ENCODE results near the gene CERKL. TPM values are rescaled to one million over a fixed set of nuclear protein-coding genes. Genes with fewer than 3 reads are reported as not detected.

CERKL gene
- total and polyA plus RNA-seq, 2 of the 13 experiments (the other 11 are each of a cell fraction or from before 2014, with no cell fraction given) = not detected

DNA sequence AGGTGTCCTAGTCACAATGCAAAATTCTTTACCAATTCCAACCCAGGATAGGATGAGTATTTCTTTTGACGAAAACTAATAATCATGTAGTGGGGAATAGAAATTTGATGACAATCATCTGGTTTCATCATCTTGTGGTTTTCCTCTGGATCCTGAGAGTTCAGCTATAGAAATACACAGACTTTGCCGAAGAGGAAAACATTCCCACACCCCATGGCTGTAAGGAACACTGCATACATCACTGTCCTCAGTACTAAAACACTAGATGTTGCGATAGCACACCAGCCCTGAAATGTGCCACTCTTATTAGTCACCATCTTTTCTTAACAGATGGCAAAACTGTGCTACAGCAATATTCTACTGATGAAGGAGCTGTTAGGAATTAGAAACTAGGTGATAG, 29.4 kb downstream of the CERKL start (continued):
- TF ChIP-seq, protein P1, sequence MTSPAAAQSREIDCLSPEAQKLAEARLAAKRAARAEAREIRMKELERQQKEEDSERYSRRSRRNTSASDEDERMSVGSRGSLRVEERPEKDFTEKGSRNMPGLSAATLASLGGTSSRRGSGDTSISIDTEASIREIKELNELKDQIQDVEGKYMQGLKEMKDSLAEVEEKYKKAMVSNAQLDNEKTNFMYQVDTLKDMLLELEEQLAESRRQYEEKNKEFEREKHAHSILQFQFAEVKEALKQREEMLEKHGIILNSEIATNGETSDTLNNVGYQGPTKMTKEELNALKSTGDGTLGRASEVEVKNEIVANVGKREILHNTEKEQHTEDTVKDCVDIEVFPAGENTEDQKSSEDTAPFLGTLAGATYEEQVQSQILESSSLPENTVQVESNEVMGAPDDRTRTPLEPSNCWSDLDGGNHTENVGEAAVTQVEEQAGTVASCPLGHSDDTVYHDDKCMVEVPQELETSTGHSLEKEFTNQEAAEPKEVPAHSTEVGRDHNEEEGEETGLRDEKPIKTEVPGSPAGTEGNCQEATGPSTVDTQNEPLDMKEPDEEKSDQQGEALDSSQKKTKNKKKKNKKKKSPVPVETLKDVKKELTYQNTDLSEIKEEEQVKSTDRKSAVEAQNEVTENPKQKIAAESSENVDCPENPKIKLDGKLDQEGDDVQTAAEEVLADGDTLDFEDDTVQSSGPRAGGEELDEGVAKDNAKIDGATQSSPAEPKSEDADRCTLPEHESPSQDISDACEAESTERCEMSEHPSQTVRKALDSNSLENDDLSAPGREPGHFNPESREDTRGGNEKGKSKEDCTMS (CRISPR knock-in tag; conservative IDR thresholded peaks at IDR 0.05) = no peak

DNA sequence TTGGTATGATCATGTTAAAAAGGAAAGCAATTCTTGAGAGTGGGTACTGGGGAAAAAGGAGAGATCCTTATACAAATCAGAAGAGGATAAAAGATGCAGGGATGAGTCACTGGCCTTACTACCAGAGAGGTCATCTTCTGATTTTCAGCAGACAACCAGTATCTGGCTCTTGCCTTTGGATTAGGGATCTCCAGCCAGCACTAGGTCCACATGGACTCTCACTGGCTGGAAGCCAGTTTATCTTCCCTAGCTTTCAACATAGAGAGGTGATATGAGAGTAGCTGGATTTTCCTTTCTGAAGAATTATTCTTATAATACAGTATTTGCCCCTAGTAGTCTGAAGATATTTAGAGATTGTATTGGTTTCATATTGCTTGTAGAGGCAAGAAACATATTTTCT, 30.2 kb downstream of the CERKL start:
- Histone ChIP-seq H3K4me1 (ENCODE audit: insufficient read depth, low read length) (no peaks in the 10 kb centered on the region), H3K36me3 (replicated peaks in 1 of 2; ENCODE audit: control insufficient read depth in 1 of 2, insufficient read depth in 2 of 2, low read length in 2 of 2) (no peaks in the 10 kb centered on the region), H3K79me2 (ENCODE audit: insufficient read depth, low read length) (no peaks in the 10 kb centered on the region), H3K4me3 (replicated peaks in 1 of 3; ENCODE audit: insufficient read depth in 1 of 3, low read depth in 2 of 3, low read length in 3 of 3) (no peak overlapping the region), H3K9ac (ENCODE audit: insufficient read depth, low read depth, low read length) (no peak overlapping the region), H4K20me1 (ENCODE audit: insufficient read depth, low read length) (no peaks in the 10 kb centered on the region), H3K27me3 (ENCODE audit: control insufficient read depth in 1 of 2, insufficient read depth in 2 of 2, low read length in 2 of 2) (no peaks in the 10 kb centered on the region), H2AFZ (ENCODE audit: low read length) (no peak overlapping the region), H3K27ac (ENCODE audit: extremely low read length, insufficient read depth, low read length) (no peak overlapping the region), H3K4me2 (ENCODE audit: low read depth, low read length) (no peak overlapping the region), H3K9me3 (ENCODE audit: low read length) (no peaks in the 10 kb centered on the region)
- CTCF ChIA-PET (ENCODE audit: low intra/inter-chr PET ratio, low total read pairs) = no interaction called here
- in situ Hi-C loops (cut with HindIII; ENCODE audit: extremely low pct_ligation_motif_present, low pct_unique_long_range_greater_than_20kb) = no loop called here
- no TSS peak for BruUV-seq (replicated peaks)
- intact Hi-C loops (cut with micrococcal nuclease; ENCODE audit: unreplicated experiment) = no loop called here
- no peak for DNase-seq (ENCODE audit: low spot score)
- FAIRE-seq = no peak
- POLR2A ChIA-PET = no interaction called here
- no peak for ATAC-seq
- TF ChIP-seq, protein P2, sequence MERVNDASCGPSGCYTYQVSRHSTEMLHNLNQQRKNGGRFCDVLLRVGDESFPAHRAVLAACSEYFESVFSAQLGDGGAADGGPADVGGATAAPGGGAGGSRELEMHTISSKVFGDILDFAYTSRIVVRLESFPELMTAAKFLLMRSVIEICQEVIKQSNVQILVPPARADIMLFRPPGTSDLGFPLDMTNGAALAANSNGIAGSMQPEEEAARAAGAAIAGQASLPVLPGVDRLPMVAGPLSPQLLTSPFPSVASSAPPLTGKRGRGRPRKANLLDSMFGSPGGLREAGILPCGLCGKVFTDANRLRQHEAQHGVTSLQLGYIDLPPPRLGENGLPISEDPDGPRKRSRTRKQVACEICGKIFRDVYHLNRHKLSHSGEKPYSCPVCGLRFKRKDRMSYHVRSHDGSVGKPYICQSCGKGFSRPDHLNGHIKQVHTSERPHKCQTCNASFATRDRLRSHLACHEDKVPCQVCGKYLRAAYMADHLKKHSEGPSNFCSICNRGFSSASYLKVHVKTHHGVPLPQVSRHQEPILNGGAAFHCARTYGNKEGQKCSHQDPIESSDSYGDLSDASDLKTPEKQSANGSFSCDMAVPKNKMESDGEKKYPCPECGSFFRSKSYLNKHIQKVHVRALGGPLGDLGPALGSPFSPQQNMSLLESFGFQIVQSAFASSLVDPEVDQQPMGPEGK (CRISPR knock-in tag; IDR thresholded peaks at IDR 0.05) = no peak
- TF ChIP-seq RAD21 (CRISPR knock-in tag; IDR thresholded peaks at IDR 0.05) (no peak), RARG (CRISPR knock-in tag; IDR thresholded peaks at IDR 0.05; ENCODE audit: low read depth) (no peak), ZNF562 (CRISPR knock-in tag; IDR thresholded peaks at IDR 0.05; ENCODE audit: borderline replicate concordance) (no peak), RELA (CRISPR knock-in tag; IDR thresholded peaks at IDR 0.05) (no peak), ZNF556 (CRISPR knock-in tag; IDR thresholded peaks at IDR 0.05; ENCODE audit: borderline replicate concordance) (no peak), ZNF878 (CRISPR knock-in tag; IDR thresholded peaks at IDR 0.05) (no peak), ZNF558 (CRISPR knock-in tag; IDR thresholded peaks at IDR 0.05; ENCODE audit: borderline replicate concordance) (no peak)
- TF ChIP-seq, protein P3, sequence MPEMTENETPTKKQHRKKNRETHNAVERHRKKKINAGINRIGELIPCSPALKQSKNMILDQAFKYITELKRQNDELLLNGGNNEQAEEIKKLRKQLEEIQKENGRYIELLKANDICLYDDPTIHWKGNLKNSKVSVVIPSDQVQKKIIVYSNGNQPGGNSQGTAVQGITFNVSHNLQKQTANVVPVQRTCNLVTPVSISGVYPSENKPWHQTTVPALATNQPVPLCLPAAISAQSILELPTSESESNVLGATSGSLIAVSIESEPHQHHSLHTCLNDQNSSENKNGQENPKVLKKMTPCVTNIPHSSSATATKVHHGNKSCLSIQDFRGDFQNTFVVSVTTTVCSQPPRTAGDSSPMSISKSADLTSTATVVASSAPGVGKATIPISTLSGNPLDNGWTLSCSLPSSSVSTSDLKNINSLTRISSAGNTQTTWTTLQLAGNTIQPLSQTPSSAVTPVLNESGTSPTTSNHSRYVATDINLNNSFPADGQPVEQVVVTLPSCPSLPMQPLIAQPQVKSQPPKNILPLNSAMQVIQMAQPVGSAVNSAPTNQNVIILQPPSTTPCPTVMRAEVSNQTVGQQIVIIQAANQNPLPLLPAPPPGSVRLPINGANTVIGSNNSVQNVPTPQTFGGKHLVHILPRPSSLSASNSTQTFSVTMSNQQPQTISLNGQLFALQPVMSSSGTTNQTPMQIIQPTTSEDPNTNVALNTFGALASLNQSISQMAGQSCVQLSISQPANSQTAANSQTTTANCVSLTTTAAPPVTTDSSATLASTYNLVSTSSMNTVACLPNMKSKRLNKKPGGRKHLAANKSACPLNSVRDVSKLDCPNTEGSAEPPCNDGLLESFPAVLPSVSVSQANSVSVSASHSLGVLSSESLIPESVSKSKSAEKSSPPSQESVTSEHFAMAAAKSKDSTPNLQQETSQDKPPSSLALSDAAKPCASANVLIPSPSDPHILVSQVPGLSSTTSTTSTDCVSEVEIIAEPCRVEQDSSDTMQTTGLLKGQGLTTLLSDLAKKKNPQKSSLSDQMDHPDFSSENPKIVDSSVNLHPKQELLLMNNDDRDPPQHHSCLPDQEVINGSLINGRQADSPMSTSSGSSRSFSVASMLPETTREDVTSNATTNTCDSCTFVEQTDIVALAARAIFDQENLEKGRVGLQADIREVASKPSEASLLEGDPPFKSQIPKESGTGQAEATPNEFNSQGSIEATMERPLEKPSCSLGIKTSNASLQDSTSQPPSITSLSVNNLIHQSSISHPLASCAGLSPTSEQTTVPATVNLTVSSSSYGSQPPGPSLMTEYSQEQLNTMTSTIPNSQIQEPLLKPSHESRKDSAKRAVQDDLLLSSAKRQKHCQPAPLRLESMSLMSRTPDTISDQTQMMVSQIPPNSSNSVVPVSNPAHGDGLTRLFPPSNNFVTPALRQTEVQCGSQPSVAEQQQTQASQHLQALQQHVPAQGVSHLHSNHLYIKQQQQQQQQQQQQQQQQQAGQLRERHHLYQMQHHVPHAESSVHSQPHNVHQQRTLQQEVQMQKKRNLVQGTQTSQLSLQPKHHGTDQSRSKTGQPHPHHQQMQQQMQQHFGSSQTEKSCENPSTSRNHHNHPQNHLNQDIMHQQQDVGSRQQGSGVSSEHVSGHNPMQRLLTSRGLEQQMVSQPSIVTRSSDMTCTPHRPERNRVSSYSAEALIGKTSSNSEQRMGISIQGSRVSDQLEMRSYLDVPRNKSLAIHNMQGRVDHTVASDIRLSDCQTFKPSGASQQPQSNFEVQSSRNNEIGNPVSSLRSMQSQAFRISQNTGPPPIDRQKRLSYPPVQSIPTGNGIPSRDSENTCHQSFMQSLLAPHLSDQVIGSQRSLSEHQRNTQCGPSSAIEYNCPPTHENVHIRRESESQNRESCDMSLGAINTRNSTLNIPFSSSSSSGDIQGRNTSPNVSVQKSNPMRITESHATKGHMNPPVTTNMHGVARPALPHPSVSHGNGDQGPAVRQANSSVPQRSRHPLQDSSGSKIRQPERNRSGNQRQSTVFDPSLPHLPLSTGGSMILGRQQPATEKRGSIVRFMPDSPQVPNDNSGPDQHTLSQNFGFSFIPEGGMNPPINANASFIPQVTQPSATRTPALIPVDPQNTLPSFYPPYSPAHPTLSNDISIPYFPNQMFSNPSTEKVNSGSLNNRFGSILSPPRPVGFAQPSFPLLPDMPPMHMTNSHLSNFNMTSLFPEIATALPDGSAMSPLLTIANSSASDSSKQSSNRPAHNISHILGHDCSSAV (CRISPR knock-in tag; IDR thresholded peaks at IDR 0.05; ENCODE audit: borderline replicate concordance) = no peak
